GM18502 (cell line): Measurements from ENCODE around the gene GASK1B.

Source experiments
- ATAC-seq: cut with Tn5 transposase; IDR thresholded peaks from one replicate; pipeline ENCODE4 v1.9.1; 2021; ENCODE audit warnings: mild to moderate bottlenecking; ENCODE audit not compliant: unreplicated experiment, poor library complexity

Gene GASK1B

GRCh38 chr4:158155656-158156356 is 17.0 kb downstream of the GASK1B start:
- no peak for ATAC-seq

GRCh38 chr4:158147151-158147550 is 25.7 kb downstream of the GASK1B start:
- ATAC-seq, result no peak

GRCh38 chr4:158146736-158147135 is 26.1 kb downstream of the GASK1B start:
- ATAC-seq, result no peak

GRCh38 chr4:158139086-158139485 is 33.7 kb downstream of the GASK1B start:
- no peak for ATAC-seq

- ATAC-seq, result no peak
Observed at GRCh38 chr4:158134222-158134621, 38.6 kb downstream of the GASK1B start.

- ATAC-seq, result no peak
Observed at GRCh38 chr4:158133551-158133950, 39.3 kb downstream of the GASK1B start.

GRCh38 chr4:158131027-158131426 is 41.8 kb downstream of the GASK1B start:
- no peak for ATAC-seq

- no peak for ATAC-seq
Observed at GRCh38 chr4:158130204-158130603, 42.6 kb downstream of the GASK1B start.

GRCh38 chr4:158129694-158130093 is 43.1 kb downstream of the GASK1B start:
- peak; percentile 98 for ATAC-seq

GRCh38 chr4:158128540-158128939 is 44.3 kb downstream of the GASK1B start:
- ATAC-seq, result no peak

GRCh38 chr4:158125310-158125709 is 47.5 kb downstream of the GASK1B start:
- no peak for ATAC-seq
